MM.1S (cell line): ENCODE results near the gene FXYD4.

Source experiments
- CTCF ChIP-seq: fragments of 300-600 bp; sonication (generic); IDR thresholded peaks from 2 replicates; pipeline ENCODE4 v1.5.1; 2016; ENCODE audit warnings: antibody characterized with exemption, low read length, mixed read lengths
- EZH2 ChIP-seq: fragments of 300-600 bp; sonication (generic); optimal IDR thresholded peaks from 2 replicates; pipeline ENCODE3; 2017; ENCODE audit warnings: low read depth, mild to moderate bottlenecking, antibody characterized with exemption, low read length, mixed read lengths
- EZH2phosphoT487 ChIP-seq: fragments of 300-600 bp; sonication (generic); IDR thresholded peaks from 2 replicates; pipeline ENCODE4 v1.6.1; 2018; ENCODE audit warnings: antibody characterized with exemption, low read length

DNA sequence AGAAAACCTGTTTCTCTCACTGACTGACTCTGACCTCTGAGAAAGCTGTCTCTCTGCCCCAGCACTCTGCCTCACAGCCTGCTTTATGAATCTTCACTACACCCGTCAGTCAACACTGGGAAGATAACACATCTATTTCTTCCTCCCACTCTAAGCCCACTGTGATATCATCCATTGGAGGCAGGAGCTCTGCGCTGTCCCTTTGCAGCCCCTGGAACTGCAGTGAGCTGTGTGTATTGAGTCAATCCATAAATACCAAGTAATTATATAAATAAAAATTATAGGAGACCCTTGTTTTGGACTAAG is 17.2 kb upstream of the FXYD4 start:
- TF ChIP-seq EZH2, result no peak
- TF ChIP-seq CTCF, result no peak
- TF ChIP-seq EZH2phosphoT487, result no peak
